HG02884 (cell line): ENCODE measurements around the gene DDX54.
A peak's percentile ranks its signal among the peaks of the same experiment; 100 is the strongest.
"Not testable (repeated sequence)": the region's sequence is repeated elsewhere in the genome, so short reads cannot be mapped to it uniquely, and the experiment has no call there.

Source experiments
- ATAC-seq: cut with Tn5 transposase; IDR thresholded peaks from one replicate; pipeline ENCODE4 v1.9.1; 2021; ENCODE audit warnings: mild to moderate bottlenecking, moderate library complexity; ENCODE audit not compliant: unreplicated experiment

DDX54 gene

GRCh38 chr12:113221181-113221996, 36.1 kb upstream of the DDX54 start, which contains the start of gene TPCN1:
TPCN1 (plus strand) TSS chr12:113221464; CDS start chr12:113226853, 5,389 bp downstream.
- ATAC-seq = peak; percentile 83

- no peak for ATAC-seq
Observed at GRCh38 chr12:113220593-113221180, 35.4 kb upstream of the DDX54 start.

- ATAC-seq = no peak
Observed at GRCh38 chr12:113216027-113216426, 30.7 kb upstream of the DDX54 start.

- peak; percentile 60 for ATAC-seq
Observed at GRCh38 chr12:113214895-113215400, 29.7 kb upstream of the DDX54 start.

GRCh38 chr12:113211160-113211559, 25.9 kb upstream of the DDX54 start:
- no peak for ATAC-seq

- peak; percentile 78 for ATAC-seq
Observed at GRCh38 chr12:113208041-113208934, 23.0 kb upstream of the DDX54 start.

- no peak for ATAC-seq
Observed at GRCh38 chr12:113207613-113208040, 22.3 kb upstream of the DDX54 start.

GRCh38 chr12:113206802-113207201, 21.5 kb upstream of the DDX54 start:
- ATAC-seq = not testable (repeated sequence)

GRCh38 chr12:113204804-113205203, 19.5 kb upstream of the DDX54 start:
- ATAC-seq = no peak

GRCh38 chr12:113203852-113204760, 18.8 kb upstream of the DDX54 start:
- ATAC-seq = no peak

- ATAC-seq = no peak
Observed at GRCh38 chr12:113202300-113203075, 17.2 kb upstream of the DDX54 start.

- no peak for ATAC-seq
Observed at GRCh38 chr12:113201187-113202177, 16.2 kb upstream of the DDX54 start.

- no peak for ATAC-seq
Observed at GRCh38 chr12:113200021-113200797, 14.9 kb upstream of the DDX54 start.

- no peak for ATAC-seq
Observed at GRCh38 chr12:113198296-113198695, 13.0 kb upstream of the DDX54 start.

- no peak for ATAC-seq
Observed at GRCh38 chr12:113197518-113198077, 12.3 kb upstream of the DDX54 start.

- ATAC-seq = no peak
Observed at GRCh38 chr12:113196990-113197389, 11.7 kb upstream of the DDX54 start.

- ATAC-seq = no peak
Observed at GRCh38 chr12:113196582-113196981, 11.3 kb upstream of the DDX54 start.
